ENCODE results near the gene EFNB2.

GRCh38 chr13:106481919-106482318, 53.5 kb downstream of the EFNB2 start:
- no peak for TF ChIP-seq CTCF (IDR thresholded peaks at IDR 0.05)
- no peak for TF ChIP-seq POLR2A (IDR thresholded peaks at IDR 0.05; ENCODE audit: low read depth)
- TF ChIP-seq POLR2AphosphoS5 (IDR thresholded peaks at IDR 0.05) = no peak

Measured in esophagus muscularis mucosa (tissue), 3 donors.